Thyroid gland (tissue), 4 donors: ENCODE data around the gene HECW1.

Source experiments
- CTCF ChIP-seq, 6 experiments: fragments of 200-600 bp in 3 of 6; fragments of 450-650 bp in 3 of 6; sonication (generic) in 3 of 6; IDR thresholded peaks; one replicate each; pipeline ENCODE4 v1.5.1; 2016 to 2019; ENCODE audit warnings: antibody characterized with exemption in 6 of 6, mild to moderate bottlenecking in 2 of 6, inconsistent platforms in 1 of 6, moderate library complexity in 1 of 6
- POLR2A ChIP-seq, 2 donors: fragments of 450-650 bp; IDR thresholded peaks; one replicate each; pipeline ENCODE4 v1.6.1; 2017; ENCODE audit warnings: antibody characterized with exemption in 2 of 2, mild to moderate bottlenecking in 2 of 2, moderate library complexity in 1 of 2

- TF ChIP-seq CTCF (IDR thresholded peaks at IDR 0.05): no peak
- TF ChIP-seq POLR2A (IDR thresholded peaks at IDR 0.05): no peak
Measured at GRCh38 chr7:43557831-43558495, 445.5 kb downstream of the HECW1 start.
